ENCODE results near the gene GRK5.

GRK5 gene

GRCh38 chr10:119207713-119208552, 562 bp downstream of the GRK5 start:
- peak overlapping the region; percentile 99 for H3K4me2 ChIP-seq (ENCODE audit: low read length)
- no peaks in the 10 kb centered on the region for H4K20me1 ChIP-seq (ENCODE audit: insufficient read depth, low read length)
- no peak overlapping the region for H3K27ac ChIP-seq (ENCODE audit: low read length)
- H3K9ac ChIP-seq (ENCODE audit: low read length) = peak overlapping the region; percentile 34
- peak overlapping the region; percentile 89 for H3K4me3 ChIP-seq (ENCODE audit: low read length)
- H3K27me3 ChIP-seq (ENCODE audit: low read depth, low read length) = no peaks in the 10 kb centered on the region
- H3K9me3 ChIP-seq (ENCODE audit: insufficient read depth, low read length) = no peaks in the 10 kb centered on the region
- H3K4me1 ChIP-seq (ENCODE audit: low read length) = peaks cover 25% of the 10 kb centered on the region
- H3K79me2 ChIP-seq (ENCODE audit: low read length) = no peaks in the 10 kb centered on the region
- TF ChIP-seq EZH2phosphoT487 (IDR thresholded peaks at IDR 0.05; ENCODE audit: low read depth) = no peak
- TF ChIP-seq, protein P1, sequence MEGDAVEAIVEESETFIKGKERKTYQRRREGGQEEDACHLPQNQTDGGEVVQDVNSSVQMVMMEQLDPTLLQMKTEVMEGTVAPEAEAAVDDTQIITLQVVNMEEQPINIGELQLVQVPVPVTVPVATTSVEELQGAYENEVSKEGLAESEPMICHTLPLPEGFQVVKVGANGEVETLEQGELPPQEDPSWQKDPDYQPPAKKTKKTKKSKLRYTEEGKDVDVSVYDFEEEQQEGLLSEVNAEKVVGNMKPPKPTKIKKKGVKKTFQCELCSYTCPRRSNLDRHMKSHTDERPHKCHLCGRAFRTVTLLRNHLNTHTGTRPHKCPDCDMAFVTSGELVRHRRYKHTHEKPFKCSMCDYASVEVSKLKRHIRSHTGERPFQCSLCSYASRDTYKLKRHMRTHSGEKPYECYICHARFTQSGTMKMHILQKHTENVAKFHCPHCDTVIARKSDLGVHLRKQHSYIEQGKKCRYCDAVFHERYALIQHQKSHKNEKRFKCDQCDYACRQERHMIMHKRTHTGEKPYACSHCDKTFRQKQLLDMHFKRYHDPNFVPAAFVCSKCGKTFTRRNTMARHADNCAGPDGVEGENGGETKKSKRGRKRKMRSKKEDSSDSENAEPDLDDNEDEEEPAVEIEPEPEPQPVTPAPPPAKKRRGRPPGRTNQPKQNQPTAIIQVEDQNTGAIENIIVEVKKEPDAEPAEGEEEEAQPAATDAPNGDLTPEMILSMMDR (IDR thresholded peaks at IDR 0.05; ENCODE audit: low read depth, low read length) = no peak
- H3K36me3 ChIP-seq (replicated peaks; ENCODE audit: low read depth, low read length) = no peaks in the 10 kb centered on the region
- peak overlapping the region; percentile 29; the same call in 1 of the 2 replicates for H2AFZ ChIP-seq (ENCODE audit: low read depth, low read length)

DNA sequence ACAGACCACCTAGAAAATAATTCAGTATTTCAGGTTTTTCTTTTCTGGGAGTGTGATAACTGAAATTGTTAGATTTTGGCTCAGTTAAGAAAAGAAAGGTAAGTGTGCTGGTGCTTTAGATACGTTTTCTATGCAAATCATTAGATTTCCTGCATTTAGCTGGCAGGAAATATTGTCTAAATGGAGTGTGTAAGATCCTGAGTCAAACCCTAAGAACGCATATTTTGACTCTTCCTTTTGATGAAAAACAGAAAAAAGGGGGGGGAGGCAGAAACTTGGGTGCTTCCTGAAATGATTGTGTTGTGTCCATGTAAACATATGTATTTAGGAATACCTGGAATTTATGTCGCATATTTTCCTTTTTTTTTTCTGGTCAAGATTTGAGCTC, 1.2 kb downstream of the GRK5 start:
- Histone ChIP-seq H3K4me1 (ENCODE audit: low read length) (peaks cover 25% of the 10 kb centered on the region), H2AFZ (ENCODE audit: low read depth, low read length) (no peak overlapping the region), H3K36me3 (replicated peaks; ENCODE audit: low read depth, low read length) (no peaks in the 10 kb centered on the region), H4K20me1 (ENCODE audit: insufficient read depth, low read length) (no peaks in the 10 kb centered on the region), H3K9me3 (ENCODE audit: insufficient read depth, low read length) (no peaks in the 10 kb centered on the region), H3K27me3 (ENCODE audit: low read depth, low read length) (no peaks in the 10 kb centered on the region), H3K4me2 (ENCODE audit: low read length) (peak overlapping the region; percentile 99), H3K27ac (ENCODE audit: low read length) (no peak overlapping the region), H3K79me2 (ENCODE audit: low read length) (no peaks in the 10 kb centered on the region), H3K4me3 (ENCODE audit: low read length) (peak overlapping the region; percentile 89), H3K9ac (ENCODE audit: low read length) (no peak overlapping the region)
- TF ChIP-seq, protein P1 (IDR thresholded peaks at IDR 0.05; ENCODE audit: low read depth, low read length) = no peak
- no peak for TF ChIP-seq EZH2phosphoT487 (IDR thresholded peaks at IDR 0.05; ENCODE audit: low read depth)

DNA sequence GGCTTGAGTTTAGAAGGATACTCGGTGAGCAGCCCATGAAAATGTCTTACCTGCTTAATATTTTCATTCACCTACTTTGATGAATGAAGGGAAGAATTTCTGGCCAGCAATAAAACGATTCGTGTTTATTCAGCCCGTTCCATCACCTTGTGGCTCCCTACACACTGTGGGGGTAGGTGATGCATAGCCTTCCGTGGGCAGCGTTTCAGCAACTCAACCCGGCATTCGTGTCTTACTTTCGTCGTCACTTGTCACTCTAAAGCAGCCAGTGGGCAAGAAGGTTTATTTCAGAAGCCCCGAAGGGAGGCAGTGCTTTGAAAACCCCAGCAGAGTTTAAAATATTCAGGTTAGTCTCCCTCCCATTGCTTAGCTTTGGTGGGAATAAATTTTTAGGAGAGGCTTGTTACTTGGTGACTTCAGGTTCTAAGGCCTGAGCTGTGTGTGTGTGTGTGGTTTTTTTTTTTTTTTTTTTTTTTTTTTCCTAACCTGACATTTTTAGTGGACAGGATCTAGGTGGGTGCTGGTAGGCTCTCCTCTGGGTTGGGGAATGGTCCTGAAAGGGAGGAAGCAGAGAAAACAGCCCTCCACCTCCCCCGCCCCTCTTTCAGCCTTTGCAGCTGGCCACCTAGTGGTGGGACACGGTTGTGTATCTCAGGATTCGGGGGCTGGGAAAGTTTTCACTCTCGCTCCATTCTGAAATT, 1.8 kb downstream of the GRK5 start:
- Histone ChIP-seq H2AFZ (ENCODE audit: low read depth, low read length) (no peak overlapping the region), H3K27me3 (ENCODE audit: low read depth, low read length) (no peaks in the 10 kb centered on the region), H3K4me3 (ENCODE audit: low read length) (peak overlapping the region; percentile 89), H3K27ac (ENCODE audit: low read length) (no peak overlapping the region), H3K36me3 (replicated peaks; ENCODE audit: low read depth, low read length) (no peaks in the 10 kb centered on the region), H3K4me2 (ENCODE audit: low read length) (peak overlapping the region; percentile 99), H3K79me2 (ENCODE audit: low read length) (no peaks in the 10 kb centered on the region), H3K9ac (ENCODE audit: low read length) (no peak overlapping the region), H3K4me1 (ENCODE audit: low read length) (peaks cover 25% of the 10 kb centered on the region), H4K20me1 (ENCODE audit: insufficient read depth, low read length) (no peaks in the 10 kb centered on the region), H3K9me3 (ENCODE audit: insufficient read depth, low read length) (no peaks in the 10 kb centered on the region)
- no peak for TF ChIP-seq EZH2phosphoT487 (IDR thresholded peaks at IDR 0.05; ENCODE audit: low read depth)
- TF ChIP-seq, protein P1 (IDR thresholded peaks at IDR 0.05; ENCODE audit: low read depth, low read length) = peak; percentile 68

- H3K27ac ChIP-seq (ENCODE audit: low read length) = no peak overlapping the region
- TF ChIP-seq, protein P1 (IDR thresholded peaks at IDR 0.05; ENCODE audit: low read depth, low read length) = 0 out of 2 replicates have a peak, but pooled peaks have one; percentile 0
- no peak for TF ChIP-seq EZH2phosphoT487 (IDR thresholded peaks at IDR 0.05; ENCODE audit: low read depth)
- H3K9ac ChIP-seq (ENCODE audit: low read length) = no peak overlapping the region
- H3K36me3 ChIP-seq (replicated peaks; ENCODE audit: low read depth, low read length) = no peaks in the 10 kb centered on the region
- no peaks in the 10 kb centered on the region for H3K27me3 ChIP-seq (ENCODE audit: low read depth, low read length)
- peak overlapping the region; percentile 99 for H3K4me2 ChIP-seq (ENCODE audit: low read length)
- no peak overlapping the region for H2AFZ ChIP-seq (ENCODE audit: low read depth, low read length)
- H3K9me3 ChIP-seq (ENCODE audit: insufficient read depth, low read length) = no peaks in the 10 kb centered on the region
- H3K4me1 ChIP-seq (ENCODE audit: low read length) = peaks cover 25% of the 10 kb centered on the region
- H4K20me1 ChIP-seq (ENCODE audit: insufficient read depth, low read length) = no peaks in the 10 kb centered on the region
- peak overlapping the region; percentile 89 for H3K4me3 ChIP-seq (ENCODE audit: low read length)
- H3K79me2 ChIP-seq (ENCODE audit: low read length) = no peaks in the 10 kb centered on the region
Measured at GRCh38 chr10:119209736-119210355, 2.5 kb downstream of the GRK5 start.

Measured in OCI-LY3 (cell line).